HG03558 (cell line): ENCODE results near the gene MYRFL.
"Not testable (repeated sequence)": the region's sequence is repeated elsewhere in the genome, so short reads cannot be mapped to it uniquely, and the experiment has no call there.

Experiments
- ATAC-seq: cut with Tn5 transposase; IDR thresholded peaks from one replicate; pipeline ENCODE4 v1.9.1; 2021; ENCODE audit warnings: moderate number of reproducible peaks; ENCODE audit not compliant: unreplicated experiment; ENCODE audit errors: extremely low read depth

The MYRFL gene

GRCh38 chr12:69981881-69982475, 157.0 kb downstream of the MYRFL start:
- ATAC-seq, result no peak

GRCh38 chr12:69984241-69984640, 159.2 kb downstream of the MYRFL start:
- no peak for ATAC-seq

GRCh38 chr12:69985656-69986055, 160.6 kb downstream of the MYRFL start:
- ATAC-seq, result no peak

GRCh38 chr12:69986114-69986513, 161.1 kb downstream of the MYRFL start:
- no peak for ATAC-seq

- ATAC-seq, result no peak
These were observed 162.6 kb downstream of the MYRFL start for GRCh38 chr12:69987579-69988091.

- ATAC-seq, result no peak
These were observed 163.7 kb downstream of the MYRFL start for GRCh38 chr12:69988481-69989321.

GRCh38 chr12:69991690-69992288, 166.8 kb downstream of the MYRFL start:
- no peak for ATAC-seq

- ATAC-seq, result no peak
These were observed 168.4 kb downstream of the MYRFL start for GRCh38 chr12:69993433-69993832.

GRCh38 chr12:69994086-69994485, 169.1 kb downstream of the MYRFL start:
- not testable (repeated sequence) for ATAC-seq

GRCh38 chr12:69994724-69995173, 169.7 kb downstream of the MYRFL start:
- no peak for ATAC-seq

- no peak for ATAC-seq
These were observed 171.2 kb downstream of the MYRFL start for GRCh38 chr12:69996241-69996640.

- ATAC-seq, result no peak
These were observed 171.7 kb downstream of the MYRFL start for GRCh38 chr12:69996722-69997121.

- no peak for ATAC-seq
These were observed 173.0 kb downstream of the MYRFL start for GRCh38 chr12:69998011-69998410.

- no peak for ATAC-seq
These were observed 173.9 kb downstream of the MYRFL start for GRCh38 chr12:69998922-69999321.

- no peak for ATAC-seq
These were observed 174.5 kb downstream of the MYRFL start for GRCh38 chr12:69999561-69999960.

GRCh38 chr12:70002097-70002911, 177.3 kb downstream of the MYRFL start:
- ATAC-seq, result no peak

- no peak for ATAC-seq
These were observed 177.9 kb downstream of the MYRFL start for GRCh38 chr12:70002912-70003255.

- ATAC-seq, result no peak
These were observed 181.0 kb downstream of the MYRFL start for GRCh38 chr12:70005864-70006618.

GRCh38 chr12:70006619-70006973, 181.6 kb downstream of the MYRFL start:
- ATAC-seq, result no peak

- ATAC-seq, result no peak
These were observed 182.7 kb downstream of the MYRFL start for GRCh38 chr12:70007687-70008086.
